Body of pancreas (tissue), 4 donors: Measurements from ENCODE around the gene TMEM144.

Experiments used
- POLR2A ChIP-seq, 3 donors: fragments of 450-650 bp; IDR thresholded peaks; one replicate each; pipeline ENCODE4 v1.6.1; 2016; ENCODE audit warnings: antibody characterized with exemption in 3 of 3, mild to moderate bottlenecking in 2 of 3
- TF ChIP-seq, protein P1 (sequence below), 7 experiments: fragments of 450-650 bp in 4 of 7; fragments of 200-600 bp in 3 of 7; sonication (generic) in 3 of 7; IDR thresholded peaks; one replicate each; pipeline ENCODE4 v1.5.1; 2016 to 2019; ENCODE audit warnings: antibody characterized with exemption in 7 of 7

DNA sequence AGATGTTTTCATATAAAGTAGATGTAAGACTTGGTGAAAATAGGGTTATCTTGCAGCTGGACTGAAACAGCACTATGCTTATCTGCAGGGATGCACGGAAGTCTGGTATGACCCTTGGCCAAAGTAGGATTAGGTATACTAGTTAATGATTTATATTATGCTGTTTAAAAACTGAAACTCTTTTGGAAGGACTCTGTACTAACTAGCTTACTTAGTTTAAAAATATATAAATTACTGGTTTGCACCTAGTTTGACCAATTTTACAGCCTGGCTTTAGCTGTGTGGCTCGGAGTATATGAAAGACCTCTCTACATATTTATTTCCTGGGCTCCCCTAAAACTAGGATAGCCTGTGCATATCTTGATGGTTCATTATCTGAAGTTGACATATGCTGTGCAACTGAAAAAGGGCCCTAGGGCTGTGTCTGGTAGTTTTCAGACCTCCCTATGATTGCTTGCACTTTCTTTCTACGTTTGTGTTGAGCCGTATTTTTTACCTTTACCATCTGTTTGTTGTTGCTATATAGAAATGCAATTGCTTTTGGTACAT lies 89.2 kb downstream of the TMEM144 start:
- TF ChIP-seq, protein P1, sequence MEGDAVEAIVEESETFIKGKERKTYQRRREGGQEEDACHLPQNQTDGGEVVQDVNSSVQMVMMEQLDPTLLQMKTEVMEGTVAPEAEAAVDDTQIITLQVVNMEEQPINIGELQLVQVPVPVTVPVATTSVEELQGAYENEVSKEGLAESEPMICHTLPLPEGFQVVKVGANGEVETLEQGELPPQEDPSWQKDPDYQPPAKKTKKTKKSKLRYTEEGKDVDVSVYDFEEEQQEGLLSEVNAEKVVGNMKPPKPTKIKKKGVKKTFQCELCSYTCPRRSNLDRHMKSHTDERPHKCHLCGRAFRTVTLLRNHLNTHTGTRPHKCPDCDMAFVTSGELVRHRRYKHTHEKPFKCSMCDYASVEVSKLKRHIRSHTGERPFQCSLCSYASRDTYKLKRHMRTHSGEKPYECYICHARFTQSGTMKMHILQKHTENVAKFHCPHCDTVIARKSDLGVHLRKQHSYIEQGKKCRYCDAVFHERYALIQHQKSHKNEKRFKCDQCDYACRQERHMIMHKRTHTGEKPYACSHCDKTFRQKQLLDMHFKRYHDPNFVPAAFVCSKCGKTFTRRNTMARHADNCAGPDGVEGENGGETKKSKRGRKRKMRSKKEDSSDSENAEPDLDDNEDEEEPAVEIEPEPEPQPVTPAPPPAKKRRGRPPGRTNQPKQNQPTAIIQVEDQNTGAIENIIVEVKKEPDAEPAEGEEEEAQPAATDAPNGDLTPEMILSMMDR (IDR thresholded peaks at IDR 0.05): no peak
- no peak for TF ChIP-seq POLR2A (IDR thresholded peaks at IDR 0.05)
